Transverse colon (tissue), 4 donors: ENCODE measurements around the gene IL36B. TPM values are rescaled to one million over a fixed set of nuclear protein-coding genes. Genes with fewer than 3 reads are reported as not detected.

Experiments
- DNase-seq: peaks from one replicate; pipeline ENCODE4 v3.0.0-alpha.2; 2019
- H3K27ac ChIP-seq, 4 donors: fragments of 200-600 bp; sonication (generic); 2 replicates each; pipeline ENCODE4 v1.5.1; 2016 to 2018; ENCODE audit warnings: inconsistent platforms in 4 of 4
- H3K27me3 ChIP-seq: fragments of 200-600 bp; sonication (generic); 2 replicates; pipeline ENCODE4 v1.5.1; 2017; ENCODE audit warnings: inconsistent platforms
- H3K36me3 ChIP-seq, 4 donors: fragments of 200-600 bp; sonication (generic); 2 replicates each; pipeline ENCODE4 v1.5.1; 2017 to 2019; ENCODE audit warnings: inconsistent platforms in 4 of 4
- H3K4me1 ChIP-seq, 4 donors: fragments of 200-600 bp; sonication (generic); 2 replicates each; pipeline ENCODE4 v1.5.1; 2017 to 2020; ENCODE audit warnings: inconsistent platforms in 4 of 4
- H3K4me3 ChIP-seq, 4 donors: fragments of 200-600 bp; sonication (generic); 1 replicate in 1 of 4; 2 replicates in 3 of 4; pipeline versions ENCODE4 v1.5.1 to v1.6.1; 2017 to 2019; ENCODE audit warnings: inconsistent platforms in 4 of 4
- H3K9me3 ChIP-seq, 2 donors: fragments of 200-600 bp; sonication (generic); 2 replicates each; pipeline ENCODE4 v1.5.1; 2017 to 2019; ENCODE audit warnings: inconsistent platforms in 2 of 2
- CTCF ChIP-seq, 5 experiments: fragments of 200-600 bp in 3 of 5; fragments of 450-650 bp in 2 of 5; sonication (generic) in 3 of 5; IDR thresholded peaks; 1 replicate in 2 of 5; 2 replicates in 3 of 5; pipeline ENCODE4 v1.5.1; 2016 to 2017; ENCODE audit warnings: antibody characterized with exemption in 5 of 5, inconsistent platforms in 3 of 5, mild to moderate bottlenecking in 2 of 5, moderate library complexity in 1 of 5
- EP300 ChIP-seq: sonication (generic); formaldehyde crosslinking; IDR thresholded peaks from one replicate; pipeline ENCODE4 v1.6.1; 2017; ENCODE audit warnings: antibody characterized with exemption, low read depth
- POLR2A ChIP-seq: fragments of 450-650 bp; IDR thresholded peaks from one replicate; pipeline ENCODE4 v1.6.1; 2016; ENCODE audit warnings: antibody characterized with exemption, mild to moderate bottlenecking, moderate library complexity
- POLR2AphosphoS5 ChIP-seq, 3 donors: sonication (generic); formaldehyde crosslinking; IDR thresholded peaks; one replicate each; pipeline ENCODE4 v1.6.1; 2016; ENCODE audit warnings: antibody characterized with exemption in 3 of 3
- WGBS, 2 donors: methylation state at CpG; one replicate each; pipeline ENCODE4 v1.1.5; 2018; ENCODE audit warnings: low coverage in 1 of 2; 5-methylcytosine and 5-hydroxymethylcytosine counted together
- in situ Hi-C, 4 donors: fragments of 200-750 bp; cut with MboI; loops; one replicate each; pipeline versions ENCODE4 v1.15.0 to v1.15.1; 2017; ENCODE audit warnings: low sequenced_read_pairs in 3 of 4, low pct_ligation_motif_present in 1 of 4, low pct_unique_long_range_greater_than_20kb in 1 of 4
- intact Hi-C: fragments of 100-400 bp; cut with DNase I; formaldehyde crosslinking; loops from one replicate; pipeline ENCODE4 v1.15.1; 2023; ENCODE audit warnings: low total_unique reads
- total RNA-seq, 4 donors: library from RNA; depleted of rRNA; stranded (reverse); fragments of >200 nt; gene quantifications; one replicate each; pipeline ENCODE4 v1.1.0, GENCODE V29; 2016

The IL36B gene
- total RNA-seq, 4 donors from 2014 or later: not detected

- H3K9me3 ChIP-seq: peaks cover 0 to 4% of the 10 kb centered on the region in 2 donors
- H3K27ac ChIP-seq: no peak overlapping the region
- intact Hi-C loops: no loop called here
- DNase-seq: no peak
- no peaks in the 10 kb centered on the region for H3K4me1 ChIP-seq
- no peaks in the 10 kb centered on the region for H3K36me3 ChIP-seq
- no peak overlapping the region for H3K4me3 ChIP-seq
- no peaks in the 10 kb centered on the region for H3K27me3 ChIP-seq
- no peak for TF ChIP-seq POLR2AphosphoS5 (IDR thresholded peaks at IDR 0.05)
- TF ChIP-seq EP300: no peak
- in situ Hi-C loops: no loop called here
- WGBS, 2 donors: 29 to 46% methylated on average over 1 of the region's 1 CpG
Measured at GRCh38 chr2:113056521-113056920, 3.9 kb upstream of the IL36B start.

- H3K27me3 ChIP-seq: no peaks in the 10 kb centered on the region
- intact Hi-C loops: no loop called here
- in situ Hi-C loops: no loop called here
Measured at GRCh38 chr2:113054066-113054465, 1.4 kb upstream of the IL36B start.

GRCh38 chr2:113053666-113054065 is 999 bp upstream of the IL36B start:
- in situ Hi-C loops: no loop called here

More at GRCh38 chr2:113054066-113054465, 1.4 kb upstream of the IL36B start:
- Histone ChIP-seq H3K27ac (no peak overlapping the region), H3K36me3 (no peaks in the 10 kb centered on the region), H3K9me3 (peaks cover 0 to 4% of the 10 kb centered on the region in 2 donors), H3K4me3 (no peak overlapping the region), H3K4me1 (no peaks in the 10 kb centered on the region)
- no peak for DNase-seq
- no peak for TF ChIP-seq EP300

GRCh38 chr2:113050921-113051895 is 1.5 kb downstream of the IL36B start:
- TF ChIP-seq POLR2AphosphoS5 (IDR thresholded peaks at IDR 0.05): no peak
- TF ChIP-seq POLR2A: no peak
- TF ChIP-seq EP300: no peak
- no peak for TF ChIP-seq CTCF (IDR thresholded peaks at IDR 0.05)
- H3K9me3 ChIP-seq: peaks cover 0 to 4% of the 10 kb centered on the region in 2 donors
- in situ Hi-C loops (no loop called here), intact Hi-C loops (no loop called here)
- H3K27me3 ChIP-seq: no peaks in the 10 kb centered on the region
- 90 to 91% methylated on average over 3 to 38 of the region's 38 CpGs for WGBS, 2 donors
- H3K36me3 ChIP-seq: no peaks in the 10 kb centered on the region
- H3K4me3 ChIP-seq: no peak overlapping the region
- no peak overlapping the region for H3K27ac ChIP-seq
- H3K4me1 ChIP-seq: no peaks in the 10 kb centered on the region
- DNase-seq: no peak

More at GRCh38 chr2:113053666-113054065, 999 bp upstream of the IL36B start:
- H3K27me3 ChIP-seq: no peaks in the 10 kb centered on the region
- H3K4me3 ChIP-seq: no peak overlapping the region
- H3K36me3 ChIP-seq: no peaks in the 10 kb centered on the region
- no peaks in the 10 kb centered on the region for H3K4me1 ChIP-seq
- no peak overlapping the region for H3K27ac ChIP-seq
- no peak for DNase-seq
- H3K9me3 ChIP-seq: peaks cover 0 to 4% of the 10 kb centered on the region in 2 donors
- intact Hi-C loops: no loop called here
- TF ChIP-seq POLR2A (no peak), POLR2AphosphoS5 (IDR thresholded peaks at IDR 0.05) (no peak), CTCF (IDR thresholded peaks at IDR 0.05) (no peak), EP300 (no peak)
- WGBS, 2 donors: 77 to 81% methylated on average over 3 of the region's 3 CpGs

GRCh38 chr2:113046465-113046864 is 6.2 kb downstream of the IL36B start:
- H3K9me3 ChIP-seq: no peaks in the 10 kb centered on the region
- whole genome bisulfite sequencing, 2 donors: 84 to 88% methylated on average over 5 of the region's 5 CpGs
- H3K4me3 ChIP-seq: no peak overlapping the region
- H3K4me1 ChIP-seq: no peaks in the 10 kb centered on the region
- no peaks in the 10 kb centered on the region for H3K27me3 ChIP-seq
- intact Hi-C loops (no loop called here), in situ Hi-C loops (no loop called here)
- no peak for DNase-seq
- H3K27ac ChIP-seq: no peak overlapping the region
- H3K36me3 ChIP-seq: no peaks in the 10 kb centered on the region
- TF ChIP-seq EP300: no peak
- TF ChIP-seq POLR2A: no peak
- no peak for TF ChIP-seq CTCF (IDR thresholded peaks at IDR 0.05)
- no peak for TF ChIP-seq POLR2AphosphoS5 (IDR thresholded peaks at IDR 0.05)
